ENCODE results near the gene KDM5D.
A peak's percentile ranks its signal among the peaks of the same experiment; 100 is the strongest.

KDM5D gene

DNA sequence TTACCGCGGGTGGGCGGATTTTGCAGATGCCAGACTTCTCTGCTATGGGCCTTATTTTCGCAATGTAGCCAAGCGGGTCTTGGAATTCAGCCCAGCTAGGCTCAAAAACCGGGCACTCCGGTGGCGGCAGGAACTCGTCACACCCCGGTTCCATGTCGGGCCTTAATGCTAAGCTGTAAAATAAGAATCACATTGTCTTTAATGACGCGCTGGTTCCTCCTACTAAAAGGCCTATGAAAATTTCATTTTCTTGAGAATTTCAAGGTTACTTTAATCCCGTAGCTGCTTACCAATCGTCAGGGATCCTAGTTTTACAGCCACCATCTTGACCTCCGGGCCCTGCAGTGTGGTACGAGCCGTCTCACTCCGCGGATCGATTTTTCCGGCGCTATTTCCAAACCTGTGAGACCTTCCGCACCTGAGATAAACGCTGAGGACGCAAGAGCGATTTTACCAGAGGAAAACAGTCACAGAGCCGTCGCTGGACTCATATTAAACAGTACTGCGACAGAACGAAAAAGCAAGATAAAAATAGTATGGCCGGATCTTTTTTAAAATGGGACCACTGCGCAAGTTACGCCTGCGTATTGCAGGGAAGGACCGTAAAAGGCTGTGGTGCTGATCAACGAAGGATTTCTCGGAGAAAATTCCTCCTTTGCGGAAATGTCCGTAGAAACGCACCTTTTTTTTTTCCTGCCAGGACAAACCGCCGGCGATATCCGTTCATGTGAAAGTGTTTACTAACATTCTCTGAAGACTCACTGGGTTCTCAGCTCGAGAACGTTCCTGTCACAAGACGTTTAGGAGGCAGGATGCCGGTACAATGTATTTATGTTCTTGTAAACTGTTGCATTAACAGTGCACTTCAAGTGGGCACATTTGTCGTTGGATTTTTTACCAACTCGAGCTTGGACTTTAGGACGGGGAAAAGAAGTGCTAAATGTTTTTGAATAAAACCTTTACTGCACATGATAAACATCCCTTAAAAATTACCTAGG is at the start of gene KDM5D:
Gene KDM5D, minus strand, starts transcription at position 346 of the 998 bp plus-strand sequence. Its CDS starts 192 bp downstream, at position 154.
- TF ChIP-seq, protein P1, sequence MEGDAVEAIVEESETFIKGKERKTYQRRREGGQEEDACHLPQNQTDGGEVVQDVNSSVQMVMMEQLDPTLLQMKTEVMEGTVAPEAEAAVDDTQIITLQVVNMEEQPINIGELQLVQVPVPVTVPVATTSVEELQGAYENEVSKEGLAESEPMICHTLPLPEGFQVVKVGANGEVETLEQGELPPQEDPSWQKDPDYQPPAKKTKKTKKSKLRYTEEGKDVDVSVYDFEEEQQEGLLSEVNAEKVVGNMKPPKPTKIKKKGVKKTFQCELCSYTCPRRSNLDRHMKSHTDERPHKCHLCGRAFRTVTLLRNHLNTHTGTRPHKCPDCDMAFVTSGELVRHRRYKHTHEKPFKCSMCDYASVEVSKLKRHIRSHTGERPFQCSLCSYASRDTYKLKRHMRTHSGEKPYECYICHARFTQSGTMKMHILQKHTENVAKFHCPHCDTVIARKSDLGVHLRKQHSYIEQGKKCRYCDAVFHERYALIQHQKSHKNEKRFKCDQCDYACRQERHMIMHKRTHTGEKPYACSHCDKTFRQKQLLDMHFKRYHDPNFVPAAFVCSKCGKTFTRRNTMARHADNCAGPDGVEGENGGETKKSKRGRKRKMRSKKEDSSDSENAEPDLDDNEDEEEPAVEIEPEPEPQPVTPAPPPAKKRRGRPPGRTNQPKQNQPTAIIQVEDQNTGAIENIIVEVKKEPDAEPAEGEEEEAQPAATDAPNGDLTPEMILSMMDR (conservative IDR thresholded peaks at IDR 0.05): no peak
- peak within 1 kb of the TSS; percentile 85 for H3K27ac ChIP-seq

DNA sequence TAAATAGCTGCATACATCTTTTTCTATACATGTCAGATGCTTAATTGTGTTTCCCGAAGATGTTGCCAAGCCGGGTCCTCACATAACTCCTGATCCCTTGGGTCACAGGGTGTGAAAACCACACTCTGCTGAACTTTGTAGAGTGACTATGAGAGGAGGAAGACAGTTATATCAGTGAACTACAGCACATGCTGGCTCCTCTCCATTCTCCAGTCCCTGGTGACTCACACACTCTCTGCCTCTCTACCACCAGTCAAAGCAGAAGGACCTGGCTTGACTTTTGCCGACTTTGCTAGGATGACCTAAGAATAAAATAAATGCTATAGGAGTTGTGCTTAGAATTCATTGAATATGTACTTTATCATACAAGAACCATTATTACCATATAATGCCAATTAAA is 23.8 kb upstream of the KDM5D start:
- no peak overlapping the region for H3K27ac ChIP-seq
- TF ChIP-seq, protein P1 (conservative IDR thresholded peaks at IDR 0.05): no peak

DNA sequence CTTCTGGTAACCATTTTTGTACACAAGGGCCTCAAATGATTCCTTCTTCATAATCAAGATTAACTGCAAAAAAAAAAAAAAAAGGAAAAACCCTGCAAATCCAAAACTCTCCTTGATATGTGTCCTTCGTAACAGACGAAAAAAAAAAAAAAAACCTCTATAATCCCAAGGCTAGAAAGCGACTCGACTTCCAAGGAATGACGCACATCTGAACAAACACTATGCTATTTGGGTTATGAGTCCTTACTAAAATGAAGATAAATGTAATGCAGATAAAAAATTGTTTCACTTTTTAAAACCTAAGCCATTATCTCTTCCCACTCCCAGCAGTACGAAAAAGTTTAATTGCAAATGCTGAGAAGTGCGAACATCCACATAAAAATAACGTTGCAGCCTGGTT is 1.2 kb downstream of the KDM5D start:
- TF ChIP-seq, protein P1 (conservative IDR thresholded peaks at IDR 0.05): no peak
- H3K27ac ChIP-seq: no peak overlapping the region; the same call in 1 of the 2 replicates

DNA sequence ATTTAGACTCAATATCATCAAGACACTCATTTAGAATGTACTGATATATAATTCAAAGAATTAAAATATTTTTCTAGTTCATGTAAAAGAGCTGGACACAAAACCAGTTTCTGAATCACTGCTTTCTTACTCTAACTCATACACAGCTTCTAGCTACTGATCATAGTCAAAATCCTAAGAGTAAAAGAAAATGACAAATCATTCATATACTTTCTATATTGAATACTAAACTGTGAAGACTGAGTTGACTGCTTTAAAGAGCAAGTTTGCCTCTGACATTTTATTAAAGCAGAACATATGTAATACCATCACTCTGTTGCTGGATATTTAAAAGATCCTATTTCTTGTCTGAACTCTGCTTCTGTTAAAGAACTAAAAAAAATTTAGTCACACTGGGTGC is 2.4 kb downstream of the KDM5D start:
- no peak overlapping the region for H3K27ac ChIP-seq
- TF ChIP-seq, protein P1 (conservative IDR thresholded peaks at IDR 0.05): no peak

DNA sequence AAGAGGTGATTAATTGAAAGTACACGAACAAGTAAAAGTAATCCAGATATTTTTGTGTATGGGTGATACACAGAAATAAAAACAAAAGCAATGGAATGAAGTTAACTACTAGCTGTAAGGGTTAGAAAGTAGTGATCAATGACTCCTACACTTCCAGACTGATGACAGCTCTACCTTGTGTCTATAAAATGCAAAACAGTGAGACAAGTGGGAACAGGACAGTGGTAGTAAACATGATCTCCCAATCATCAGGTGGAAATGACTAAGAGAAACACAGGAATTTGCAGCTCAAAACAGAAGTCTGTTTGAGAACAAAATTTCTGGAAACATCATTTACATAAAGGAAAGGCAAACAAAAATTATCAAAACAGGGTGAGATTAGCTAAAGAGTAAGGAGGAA is 10.1 kb downstream of the KDM5D start:
- TF ChIP-seq, protein P1 (conservative IDR thresholded peaks at IDR 0.05): no peak

DNA sequence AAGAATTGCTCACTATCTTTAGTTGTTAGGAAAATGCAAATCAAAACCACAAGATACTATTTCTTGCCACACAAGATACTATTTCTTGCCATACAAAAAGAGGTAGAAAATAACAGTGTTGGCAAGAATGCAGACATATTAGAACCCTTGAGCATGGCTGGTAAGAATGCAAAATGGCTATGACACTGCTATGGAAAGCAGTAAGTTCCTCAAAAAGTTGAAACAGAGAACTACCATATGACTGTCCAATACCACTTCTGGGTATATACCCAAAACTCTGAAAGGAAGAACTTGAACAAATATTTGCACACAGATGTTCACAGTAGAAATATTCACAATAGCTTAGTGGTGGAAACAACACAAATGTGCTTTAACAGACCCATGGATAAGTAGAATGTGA is 26.6 kb downstream of the KDM5D start:
- no peak overlapping the region for H3K27ac ChIP-seq
- TF ChIP-seq, protein P1 (conservative IDR thresholded peaks at IDR 0.05): no peak

More for the DNA sequence above, 10.1 kb downstream of the KDM5D start:
- no peak overlapping the region for H3K27ac ChIP-seq

DNA sequence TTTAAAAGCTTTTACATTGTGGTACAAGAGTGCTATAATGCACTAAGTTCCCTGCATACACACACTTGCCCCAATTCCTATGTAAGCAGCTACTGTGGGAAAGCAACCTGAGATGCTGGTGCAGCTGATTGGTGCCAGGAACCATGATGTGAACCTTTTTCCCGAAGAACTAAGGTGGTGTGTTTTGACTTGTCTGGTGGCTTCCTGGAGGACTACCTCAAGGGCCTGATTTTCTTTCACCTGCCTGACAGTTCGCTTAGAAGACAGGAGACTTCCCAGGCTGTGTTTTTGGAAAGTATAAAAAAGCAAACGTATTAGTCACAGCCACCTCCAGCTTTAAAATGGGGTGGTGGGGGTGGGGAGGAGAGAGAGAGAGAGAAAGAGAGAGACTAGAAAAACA is 27.4 kb downstream of the KDM5D start:
- TF ChIP-seq, protein P1 (conservative IDR thresholded peaks at IDR 0.05): no peak
- H3K27ac ChIP-seq: no peak overlapping the region

Measured in VCaP (cell line).